Activated CD4-positive, alpha-beta T cell treated with anti-CD3 and anti-CD28 coated beads, Interleukin-2, amount 10 ng/mL, durations not matched to agents 24 days and 14 days (primary cell): ENCODE results near the gene C15orf61. TPM values are rescaled to one million over a fixed set of nuclear protein-coding genes. Genes with fewer than 3 reads are reported as not detected.

Source experiments
- DNase-seq: peaks from one replicate; pipeline ENCODE4 v3.0.0; 2022
- H3K27ac Mint-ChIP-seq: one replicate; pipeline ENCODE4 v1.8.0; 2022; ENCODE audit warnings: mild to moderate bottlenecking, mixed read lengths
- H3K27me3 Mint-ChIP-seq: one replicate; pipeline ENCODE4 v1.8.0; 2022; ENCODE audit warnings: mixed read lengths
- H3K36me3 Mint-ChIP-seq: one replicate; pipeline ENCODE4 v1.8.0; 2022; ENCODE audit warnings: low read depth, mild to moderate bottlenecking, mixed read lengths
- H3K4me1 Mint-ChIP-seq: one replicate; pipeline ENCODE4 v1.8.0; 2021; ENCODE audit warnings: mixed read lengths
- H3K4me3 Mint-ChIP-seq: one replicate; pipeline ENCODE4 v1.8.0; 2022; ENCODE audit warnings: mild to moderate bottlenecking, moderate library complexity, mixed read lengths
- H3K9me3 Mint-ChIP-seq: one replicate; pipeline ENCODE4 v1.8.0; 2021; ENCODE audit warnings: mixed read lengths
- intact Hi-C: fragments of 100-400 bp; cut with micrococcal nuclease; formaldehyde crosslinking; loops from one replicate; pipeline ENCODE4 v1.15.1; 2023
- total RNA-seq: library from RNA; stranded (reverse); gene quantifications from 2 replicates; pipeline ENCODE4 v1.2.3, GENCODE V29; 2022

Gene C15orf61
- total RNA-seq, 1 donor from 2014 or later: 7.3 TPM

GRCh38 chr15:67524235-67524634, 3.3 kb downstream of the C15orf61 start:
- Mint-ChIP-seq H3K27me3 (no peaks in the 10 kb centered on the region), H3K36me3 (peaks cover 12% of the 10 kb centered on the region), H3K4me1 (peaks cover 25% of the 10 kb centered on the region), H3K4me3 (no peak overlapping the region), H3K9me3 (no peaks in the 10 kb centered on the region), H3K27ac (no peak overlapping the region)
- intact Hi-C loops: loop anchor here (10.0 kb wide), 1 partner anchor 531 kb away; the partner anchor contains the start of gene PIAS1
- DNase-seq: no peak

DNA sequence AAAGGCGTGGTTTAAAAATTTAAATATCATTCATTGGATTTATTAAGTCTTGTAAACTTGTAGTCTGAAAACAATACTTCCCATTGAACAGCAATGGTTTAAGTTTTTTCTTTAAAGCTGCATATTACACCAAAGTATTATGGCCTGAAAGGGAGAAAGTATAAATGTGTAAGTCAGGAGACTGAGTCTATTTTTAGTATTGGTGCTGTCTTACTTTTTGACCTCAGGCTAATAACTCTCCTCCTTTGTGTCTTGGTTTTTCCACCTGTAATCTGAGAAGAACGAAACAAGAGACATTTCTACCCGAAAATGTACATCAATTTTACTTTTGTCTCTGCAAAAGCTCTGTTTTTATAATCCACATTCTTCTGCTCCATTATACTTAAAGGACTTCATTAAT, 7.6 kb downstream of the C15orf61 start:
- Mint-ChIP-seq H3K27ac (no peak overlapping the region), H3K4me3 (no peak overlapping the region), H3K27me3 (no peaks in the 10 kb centered on the region), H3K9me3 (no peaks in the 10 kb centered on the region), H3K4me1 (peaks cover 2% of the 10 kb centered on the region), H3K36me3 (peaks cover 7% of the 10 kb centered on the region)
- DNase-seq: no peak
- intact Hi-C loops: loop anchor here (10.0 kb wide), 1 partner anchor 526 kb away; the partner anchor contains the start of gene PIAS1

DNA sequence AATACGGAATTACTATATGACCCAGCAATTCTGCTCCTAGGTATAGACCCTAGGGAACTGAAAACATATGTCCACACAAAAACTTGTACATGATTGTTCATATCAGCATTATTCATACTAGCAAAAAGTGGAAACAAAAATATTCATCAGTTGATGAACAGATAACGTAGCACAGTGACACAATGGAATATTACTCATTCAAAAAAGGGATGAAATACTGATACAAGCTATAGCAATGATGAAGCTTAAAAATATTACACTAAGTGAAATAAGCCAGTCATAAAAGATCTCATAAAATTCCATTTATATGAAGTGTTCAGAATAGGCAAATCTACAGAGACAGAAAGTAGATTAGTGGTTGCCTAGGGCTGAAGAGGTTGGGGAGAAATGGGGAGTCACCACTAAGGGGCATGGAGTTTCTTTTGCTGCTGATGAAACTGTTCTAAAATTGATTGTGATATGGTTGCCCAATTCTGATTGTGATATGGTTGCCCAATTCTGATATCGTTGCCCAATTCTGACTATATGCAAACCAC, 10.5 kb downstream of the C15orf61 start:
- Mint-ChIP-seq H3K36me3 (peaks cover 2% of the 10 kb centered on the region), H3K4me3 (no peak overlapping the region), H3K4me1 (no peaks in the 10 kb centered on the region), H3K9me3 (no peaks in the 10 kb centered on the region), H3K27ac (no peak overlapping the region), H3K27me3 (peaks cover 1% of the 10 kb centered on the region)
- no peak for DNase-seq
- intact Hi-C loops: no loop called here

- H3K9me3 Mint-ChIP-seq: no peaks in the 10 kb centered on the region
- peaks cover 3% of the 10 kb centered on the region for H3K4me1 Mint-ChIP-seq
- intact Hi-C loops: no loop called here
- H3K4me3 Mint-ChIP-seq: no peak overlapping the region
- no peak overlapping the region for H3K27ac Mint-ChIP-seq
- peaks cover 1% of the 10 kb centered on the region for H3K27me3 Mint-ChIP-seq
- H3K36me3 Mint-ChIP-seq: peaks cover 2% of the 10 kb centered on the region
- no peak for DNase-seq
Measured at GRCh38 chr15:67533873-67534272, 12.9 kb downstream of the C15orf61 start.

DNA sequence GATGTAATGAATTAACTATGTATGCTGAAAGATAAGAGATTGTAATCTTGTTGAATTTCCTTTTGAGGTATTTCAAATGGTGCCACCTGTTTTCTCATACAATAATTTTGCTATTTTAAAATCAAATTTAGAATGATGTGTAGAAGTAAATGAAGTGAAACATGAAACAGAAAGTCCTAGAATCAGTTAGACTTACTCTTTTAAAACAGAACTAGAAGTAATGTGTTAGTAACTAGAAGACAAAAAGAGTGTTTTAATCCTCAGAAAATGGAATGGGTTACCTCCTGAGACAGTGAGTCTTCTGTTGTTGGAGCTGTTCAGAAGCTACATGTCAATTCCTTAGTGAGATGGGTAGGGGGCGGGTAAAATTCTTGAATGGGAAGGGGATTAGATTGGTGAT, 13.4 kb downstream of the C15orf61 start:
- Mint-ChIP-seq H3K27ac (no peak overlapping the region), H3K27me3 (peaks cover 1% of the 10 kb centered on the region), H3K36me3 (peaks cover 2% of the 10 kb centered on the region), H3K4me1 (peaks cover 8% of the 10 kb centered on the region), H3K4me3 (no peak overlapping the region), H3K9me3 (no peaks in the 10 kb centered on the region)
- intact Hi-C loops: no loop called here
- DNase-seq: no peak

DNA sequence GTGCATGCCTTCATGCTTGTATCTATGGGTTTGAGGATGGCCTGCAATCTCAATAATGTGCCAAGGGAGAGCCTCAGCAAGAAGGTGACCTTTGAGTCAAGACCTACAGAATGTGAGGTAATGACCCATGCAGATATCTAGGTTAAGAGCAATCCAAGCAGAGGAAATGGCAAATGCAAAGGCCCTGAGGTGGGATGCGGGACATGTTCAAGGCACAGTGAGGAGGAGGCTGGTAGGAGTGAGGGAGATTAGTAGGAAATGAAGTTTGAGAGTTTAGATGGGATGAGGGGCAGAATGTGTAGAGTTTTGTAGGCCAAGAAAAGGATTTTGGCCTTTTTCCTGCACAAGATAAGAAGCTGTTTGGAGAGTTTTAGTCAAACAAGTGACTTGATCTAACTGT, 16.8 kb downstream of the C15orf61 start:
- Mint-ChIP-seq H3K4me3 (no peak overlapping the region), H3K27ac (no peak overlapping the region), H3K27me3 (peaks cover 1% of the 10 kb centered on the region), H3K36me3 (peaks cover 2% of the 10 kb centered on the region), H3K9me3 (no peaks in the 10 kb centered on the region), H3K4me1 (peaks cover 22% of the 10 kb centered on the region)
- intact Hi-C loops: loop anchor here (5.0 kb wide), 1 partner anchor 285 kb away; the partner anchor contains the start of genes AAGAB and IQCH
- DNase-seq: no peak

GRCh38 chr15:67542420-67543347, 21.8 kb downstream of the C15orf61 start, which contains the start of gene MAP2K5:
MAP2K5 (plus strand) TSS chr15:67542703; CDS start chr15:67543336, 633 bp downstream.
- Mint-ChIP-seq H3K27ac (peak within 1 kb of the TSS; percentile 92), H3K36me3 (peaks cover 19% of the 10 kb centered on the region), H3K27me3 (no peaks in the 10 kb centered on the region), H3K4me3 (peak within 1 kb of the TSS; percentile 94), H3K9me3 (no peaks in the 10 kb centered on the region), H3K4me1 (peaks cover 45% of the 10 kb centered on the region)
- DNase-seq: peak; percentile 97
- intact Hi-C loops: loop anchor here (1.0 to 5.0 kb wide), 5 partner anchors 21 to 735 kb away; partner anchors contain the start of genes C15orf61, FEM1B and RNU6-1

DNA sequence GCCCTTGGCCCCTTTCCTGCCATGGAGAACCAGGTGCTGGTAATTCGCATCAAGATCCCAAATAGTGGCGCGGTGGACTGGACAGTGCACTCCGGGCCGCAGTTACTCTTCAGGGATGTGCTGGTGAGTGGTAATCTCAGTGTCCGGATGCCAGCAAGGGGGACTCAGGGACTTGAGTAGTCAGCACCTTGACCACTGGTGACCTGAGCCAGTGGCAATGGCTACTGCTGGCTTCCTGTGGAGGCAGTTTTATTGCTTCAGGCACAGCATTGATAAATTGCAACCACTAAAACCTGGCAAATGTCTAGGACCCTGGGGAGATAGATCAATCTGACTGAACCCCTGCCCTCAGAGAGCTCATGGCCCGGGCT, 22.4 kb downstream of the C15orf61 start:
- intact Hi-C loops: loop anchor here (2.0 to 5.0 kb wide), 4 partner anchors 219 to 734 kb away; partner anchors contain the start of genes FEM1B and RNU6-1
- H3K36me3 Mint-ChIP-seq: peaks cover 17% of the 10 kb centered on the region
- peak overlapping the region; percentile 94 for H3K4me3 Mint-ChIP-seq
- no peaks in the 10 kb centered on the region for H3K27me3 Mint-ChIP-seq
- DNase-seq: peak; percentile 57
- peaks cover 46% of the 10 kb centered on the region for H3K4me1 Mint-ChIP-seq
- peak overlapping the region; percentile 92 for H3K27ac Mint-ChIP-seq
- no peaks in the 10 kb centered on the region for H3K9me3 Mint-ChIP-seq

- no peaks in the 10 kb centered on the region for H3K27me3 Mint-ChIP-seq
- no peak for DNase-seq
- peak overlapping the region; percentile 94 for H3K4me3 Mint-ChIP-seq
- peaks cover 19% of the 10 kb centered on the region for H3K36me3 Mint-ChIP-seq
- peaks cover 38% of the 10 kb centered on the region for H3K4me1 Mint-ChIP-seq
- intact Hi-C loops: loop anchor here (5.0 kb wide), 3 partner anchors 218 to 733 kb away; partner anchors contain the start of gene FEM1B
- H3K27ac Mint-ChIP-seq: no peak overlapping the region
- no peaks in the 10 kb centered on the region for H3K9me3 Mint-ChIP-seq
Measured at GRCh38 chr15:67544475-67544874, 23.5 kb downstream of the C15orf61 start.

GRCh38 chr15:67545864-67546263, 24.9 kb downstream of the C15orf61 start:
- Mint-ChIP-seq H3K9me3 (no peaks in the 10 kb centered on the region), H3K36me3 (peaks cover 27% of the 10 kb centered on the region), H3K4me3 (no peak overlapping the region), H3K27ac (no peak overlapping the region), H3K4me1 (peaks cover 34% of the 10 kb centered on the region), H3K27me3 (no peaks in the 10 kb centered on the region)
- no peak for DNase-seq
- intact Hi-C loops: no loop called here

GRCh38 chr15:67547064-67547463, 26.1 kb downstream of the C15orf61 start:
- Mint-ChIP-seq H3K27ac (no peak overlapping the region), H3K4me3 (no peak overlapping the region), H3K4me1 (peaks cover 26% of the 10 kb centered on the region), H3K36me3 (peaks cover 32% of the 10 kb centered on the region), H3K27me3 (no peaks in the 10 kb centered on the region), H3K9me3 (no peaks in the 10 kb centered on the region)
- no peak for DNase-seq
- intact Hi-C loops: no loop called here

- Mint-ChIP-seq H3K27me3 (no peaks in the 10 kb centered on the region), H3K36me3 (peaks cover 32% of the 10 kb centered on the region), H3K4me3 (no peak overlapping the region), H3K27ac (no peak overlapping the region), H3K9me3 (no peaks in the 10 kb centered on the region), H3K4me1 (peaks cover 25% of the 10 kb centered on the region)
- no peak for DNase-seq
- intact Hi-C loops: no loop called here
Measured at GRCh38 chr15:67547836-67548235, 26.9 kb downstream of the C15orf61 start.

- Mint-ChIP-seq H3K27ac (no peak overlapping the region), H3K4me3 (no peak overlapping the region), H3K36me3 (peaks cover 34% of the 10 kb centered on the region), H3K9me3 (no peaks in the 10 kb centered on the region), H3K4me1 (peaks cover 20% of the 10 kb centered on the region), H3K27me3 (no peaks in the 10 kb centered on the region)
- intact Hi-C loops: no loop called here
- no peak for DNase-seq
Measured at GRCh38 chr15:67548236-67548852, 27.4 kb downstream of the C15orf61 start.
